Kidney tubule cell (primary cell): ENCODE data around the gene BPI.
"Not testable (repeated sequence)": the region's sequence is repeated elsewhere in the genome, so short reads cannot be mapped to it uniquely, and the experiment has no call there.

ENCODE experiments used
- DNase-seq: peaks from one replicate; pipeline ENCODE4 v3.0.0-alpha.2; 2018; ENCODE audit warnings: low spot score

BPI gene

GRCh38 chr20:38336726-38337125, 32.8 kb downstream of the BPI start:
- DNase-seq, result no peak

- DNase-seq, result peak; percentile 27
Measured at GRCh38 chr20:38337561-38338140, 33.7 kb downstream of the BPI start.

- peak; percentile 12 for DNase-seq
Measured at GRCh38 chr20:38338849-38339520, 35.0 kb downstream of the BPI start.

- not testable (repeated sequence) for DNase-seq
Measured at GRCh38 chr20:38339521-38339896, 35.6 kb downstream of the BPI start.

- no peak for DNase-seq
Measured at GRCh38 chr20:38339997-38340396, 36.0 kb downstream of the BPI start.

- DNase-seq, result no peak
Measured at GRCh38 chr20:38340693-38341092, 36.7 kb downstream of the BPI start.

GRCh38 chr20:38342216-38342615, 38.3 kb downstream of the BPI start:
- no peak for DNase-seq

- no peak for DNase-seq
Measured at GRCh38 chr20:38342713-38343310, 38.9 kb downstream of the BPI start.

GRCh38 chr20:38343311-38344106, 39.6 kb downstream of the BPI start:
- DNase-seq, result peak; percentile 29

- no peak for DNase-seq
Measured at GRCh38 chr20:38344107-38344701, 40.2 kb downstream of the BPI start.

GRCh38 chr20:38345643-38346042, 41.7 kb downstream of the BPI start:
- no peak for DNase-seq

GRCh38 chr20:38346247-38346651, 42.3 kb downstream of the BPI start, which contains the start of gene LBP:
TSS of gene LBP (plus strand) at chr20:38346482. CDS start at chr20:38346517, 35 bp downstream.
- DNase-seq, result no peak

GRCh38 chr20:38346741-38347140, 42.8 kb downstream of the BPI start:
- no peak for DNase-seq

- no peak for DNase-seq
Measured at GRCh38 chr20:38349856-38350255, 45.9 kb downstream of the BPI start.

- no peak for DNase-seq
Measured at GRCh38 chr20:38350879-38351775, 47.2 kb downstream of the BPI start.

- DNase-seq, result peak; percentile 53
Measured at GRCh38 chr20:38353316-38353715, 49.4 kb downstream of the BPI start.

- no peak for DNase-seq
Measured at GRCh38 chr20:38354227-38354626, 50.3 kb downstream of the BPI start.

- no peak for DNase-seq
Measured at GRCh38 chr20:38355161-38356012, 51.4 kb downstream of the BPI start.

- DNase-seq, result peak; percentile 7
Measured at GRCh38 chr20:38357653-38358207, 53.8 kb downstream of the BPI start.

- no peak for DNase-seq
Measured at GRCh38 chr20:38358556-38358955, 54.6 kb downstream of the BPI start.
